Glutamatergic neuron (in vitro differentiated cells): ENCODE results near the gene DPAGT1. TPM values are rescaled to one million over a fixed set of nuclear protein-coding genes. Genes with fewer than 3 reads are reported as not detected.

Source experiments
- DNase-seq: peaks from one replicate; pipeline ENCODE4 v3.0.0; 2022
- H3K27ac Mint-ChIP-seq: one replicate; pipeline ENCODE4 v1.8.0; 2020; ENCODE audit warnings: mild to moderate bottlenecking, mixed read lengths, inconsistent platforms; ENCODE audit not compliant: unreplicated experiment
- H3K27me3 Mint-ChIP-seq: one replicate; pipeline ENCODE4 v1.8.0; 2020; ENCODE audit warnings: mild to moderate bottlenecking, moderate library complexity, mixed read lengths, inconsistent platforms; ENCODE audit not compliant: unreplicated experiment
- H3K36me3 Mint-ChIP-seq: one replicate; pipeline ENCODE4 v1.8.0; 2020; ENCODE audit warnings: mild to moderate bottlenecking, mixed read lengths, inconsistent platforms; ENCODE audit not compliant: unreplicated experiment
- H3K4me1 Mint-ChIP-seq: one replicate; pipeline ENCODE4 v1.8.0; 2020; ENCODE audit warnings: mild to moderate bottlenecking, low read depth, mixed read lengths, inconsistent platforms; ENCODE audit not compliant: unreplicated experiment
- H3K4me3 Mint-ChIP-seq: one replicate; pipeline ENCODE4 v1.8.0; 2020; ENCODE audit warnings: mild to moderate bottlenecking, mixed read lengths, inconsistent platforms; ENCODE audit not compliant: unreplicated experiment
- H3K9me3 Mint-ChIP-seq: one replicate; pipeline ENCODE4 v1.8.0; 2020; ENCODE audit warnings: mild to moderate bottlenecking, moderate library complexity, mixed read lengths, inconsistent platforms; ENCODE audit not compliant: unreplicated experiment
- CTCF ChIP-seq: fragments of 200-600 bp; sonication (generic); IDR thresholded peaks from one replicate; pipeline ENCODE4 v1.5.0; 2021; ENCODE audit not compliant: partially characterized antibody, unreplicated experiment
- total RNA-seq: library from RNA; stranded (reverse); fragmentation: NEBNext Ultra II Directional; extraction: Animal tissue kit (Norgen Biotek cat#: 25700); gene quantifications from one replicate; pipeline ENCODE4 v1.2.1, GENCODE V29; 2021; ENCODE audit not compliant: unreplicated experiment

DPAGT1 gene
- total RNA-seq, 1 donor from 2014 or later: 36.1 TPM

- peaks cover 10% of the 10 kb centered on the region for H3K4me1 Mint-ChIP-seq
- peaks cover 8% of the 10 kb centered on the region for H3K27me3 Mint-ChIP-seq
- H3K36me3 Mint-ChIP-seq: no peaks in the 10 kb centered on the region
- H3K27ac Mint-ChIP-seq: peak within 1 kb of the TSS; percentile 90
- H3K4me3 Mint-ChIP-seq: peak within 1 kb of the TSS; percentile 95
- peak; percentile 100 for DNase-seq
- peaks cover 6% of the 10 kb centered on the region for H3K9me3 Mint-ChIP-seq
- TF ChIP-seq CTCF: peak; percentile 16
Measured at GRCh38 chr11:119057000-119057769, 44.5 kb downstream of the DPAGT1 start, which contains the start of gene HYOU1. HYOU1 (minus strand) TSS chr11:119057205; CDS start chr11:119056160, 1,045 bp downstream.

- peak; percentile 39 for DNase-seq
- H3K27ac Mint-ChIP-seq: peak overlapping the region; percentile 67
- no peaks in the 10 kb centered on the region for H3K36me3 Mint-ChIP-seq
- no peak for TF ChIP-seq CTCF
- peaks cover 8% of the 10 kb centered on the region for H3K27me3 Mint-ChIP-seq
- peak overlapping the region; percentile 95 for H3K4me3 Mint-ChIP-seq
- peaks cover 10% of the 10 kb centered on the region for H3K4me1 Mint-ChIP-seq
- peaks cover 8% of the 10 kb centered on the region for H3K9me3 Mint-ChIP-seq
Measured at GRCh38 chr11:119056421-119056999, 45.1 kb downstream of the DPAGT1 start.

- TF ChIP-seq CTCF: no peak
- Mint-ChIP-seq H3K27me3 (peaks cover 8% of the 10 kb centered on the region), H3K27ac (peak overlapping the region; percentile 67), H3K36me3 (no peaks in the 10 kb centered on the region), H3K9me3 (peaks cover 8% of the 10 kb centered on the region), H3K4me1 (peaks cover 10% of the 10 kb centered on the region), H3K4me3 (peak overlapping the region; percentile 95)
- DNase-seq: no peak
Measured at GRCh38 chr11:119055901-119056300, 45.8 kb downstream of the DPAGT1 start.

DNA sequence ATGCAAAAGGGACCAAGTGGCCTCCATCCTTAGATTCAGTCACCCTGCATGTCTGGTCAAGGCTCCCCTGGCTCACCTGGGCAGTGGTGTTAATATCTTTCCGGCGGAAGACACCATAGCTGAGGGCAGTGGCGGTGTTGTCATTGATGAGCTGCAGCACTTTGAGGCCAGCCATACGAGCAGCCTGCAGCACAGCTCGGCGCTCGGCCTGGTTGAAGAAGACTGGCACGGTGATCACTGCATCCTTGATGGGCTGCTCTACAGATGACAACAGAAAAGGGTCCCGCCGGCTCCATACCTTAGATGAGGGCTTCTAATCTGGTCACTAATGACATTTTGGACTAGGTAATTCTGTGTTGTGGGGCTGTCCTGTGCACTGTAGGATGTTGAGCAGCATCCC, 47.2 kb downstream of the DPAGT1 start:
- Mint-ChIP-seq H3K36me3 (peaks cover 4% of the 10 kb centered on the region), H3K4me1 (peaks cover 10% of the 10 kb centered on the region), H3K27ac (no peak overlapping the region), H3K27me3 (peaks cover 8% of the 10 kb centered on the region), H3K9me3 (peaks cover 8% of the 10 kb centered on the region), H3K4me3 (no peak overlapping the region)
- no peak for TF ChIP-seq CTCF
- DNase-seq: no peak
